Liver (tissue), 3 donors: ENCODE measurements around the gene LRRC75B.
A peak's percentile ranks its signal among the peaks of the same experiment; 100 is the strongest.

Experiments
- EGR1 ChIP-seq, 2 donors: IDR thresholded peaks; 2 replicates each; pipeline ENCODE4 v1.6.1; 2016 to 2018; ENCODE audit warnings: antibody characterized with exemption in 2 of 2, low read depth in 2 of 2
- FOXA1 ChIP-seq: IDR thresholded peaks from 2 replicates; pipeline ENCODE4 v1.6.1; 2016; ENCODE audit warnings: antibody characterized with exemption
- GABPA ChIP-seq, 2 donors: IDR thresholded peaks in 1 of 2; conservative IDR thresholded peaks in 1 of 2; 2 replicates each; pipeline ENCODE4 v1.6.1; 2016; ENCODE audit warnings: antibody characterized with exemption in 2 of 2, mild to moderate bottlenecking in 1 of 2, moderate library complexity in 1 of 2
- RAD21 ChIP-seq, 2 donors: IDR thresholded peaks; 2 replicates each; pipeline ENCODE4 v1.6.1; 2016; ENCODE audit warnings: antibody characterized with exemption in 2 of 2, mild to moderate bottlenecking in 2 of 2
- SP1 ChIP-seq: IDR thresholded peaks from 2 replicates; pipeline ENCODE4 v1.6.1; 2018; ENCODE audit warnings: antibody characterized with exemption, mild to moderate bottlenecking
- YY1 ChIP-seq: IDR thresholded peaks from 2 replicates; pipeline ENCODE4 v1.6.1; 2016; ENCODE audit warnings: antibody characterized with exemption, mild to moderate bottlenecking
- TF ChIP-seq, protein P1 (sequence below): fragments of 150-350 bp; IDR thresholded peaks from 2 replicates; pipeline ENCODE4 v1.5.1; 2017; ENCODE audit warnings: improper control_type of control experiment, low read depth, low read length; ENCODE audit not compliant: missing input control
- TF ChIP-seq, protein P2 (sequence below): IDR thresholded peaks from 2 replicates; pipeline ENCODE4 v1.6.1; 2016; ENCODE audit warnings: antibody characterized with exemption
- TF ChIP-seq, protein P3 (sequence below): IDR thresholded peaks from 2 replicates; pipeline ENCODE4 v1.6.1; 2016; ENCODE audit warnings: antibody characterized with exemption
- TF ChIP-seq, protein P4 (sequence below): IDR thresholded peaks from 2 replicates; pipeline ENCODE4 v1.6.1; 2016; ENCODE audit warnings: antibody characterized with exemption
- TF ChIP-seq, protein P5 (sequence below): IDR thresholded peaks from 2 replicates; pipeline ENCODE4 v1.6.1; 2016; ENCODE audit warnings: antibody characterized with exemption, mild to moderate bottlenecking
- donor health status: healthy.
- donor health status: healthy.

DNA sequence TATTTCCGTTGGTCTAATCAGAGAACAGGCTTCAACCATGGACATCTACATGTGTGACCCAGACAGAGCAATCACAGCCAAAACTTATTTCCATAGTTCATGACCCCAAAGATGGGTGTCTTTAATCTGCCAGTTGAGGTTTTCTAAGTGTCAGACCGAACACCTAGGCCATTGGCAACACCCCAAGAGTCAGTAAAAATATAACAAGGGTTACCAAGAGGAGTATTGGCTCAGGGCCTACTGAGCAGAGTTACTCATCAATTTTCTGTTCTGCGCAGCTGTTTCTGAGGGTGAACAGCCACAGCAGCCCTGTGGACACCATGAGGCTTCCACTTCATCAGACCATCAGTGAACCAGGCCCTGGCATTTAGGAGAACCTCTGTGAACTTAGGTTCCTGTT lies 56.8 kb downstream of the LRRC75B start:
- TF ChIP-seq, protein P1, sequence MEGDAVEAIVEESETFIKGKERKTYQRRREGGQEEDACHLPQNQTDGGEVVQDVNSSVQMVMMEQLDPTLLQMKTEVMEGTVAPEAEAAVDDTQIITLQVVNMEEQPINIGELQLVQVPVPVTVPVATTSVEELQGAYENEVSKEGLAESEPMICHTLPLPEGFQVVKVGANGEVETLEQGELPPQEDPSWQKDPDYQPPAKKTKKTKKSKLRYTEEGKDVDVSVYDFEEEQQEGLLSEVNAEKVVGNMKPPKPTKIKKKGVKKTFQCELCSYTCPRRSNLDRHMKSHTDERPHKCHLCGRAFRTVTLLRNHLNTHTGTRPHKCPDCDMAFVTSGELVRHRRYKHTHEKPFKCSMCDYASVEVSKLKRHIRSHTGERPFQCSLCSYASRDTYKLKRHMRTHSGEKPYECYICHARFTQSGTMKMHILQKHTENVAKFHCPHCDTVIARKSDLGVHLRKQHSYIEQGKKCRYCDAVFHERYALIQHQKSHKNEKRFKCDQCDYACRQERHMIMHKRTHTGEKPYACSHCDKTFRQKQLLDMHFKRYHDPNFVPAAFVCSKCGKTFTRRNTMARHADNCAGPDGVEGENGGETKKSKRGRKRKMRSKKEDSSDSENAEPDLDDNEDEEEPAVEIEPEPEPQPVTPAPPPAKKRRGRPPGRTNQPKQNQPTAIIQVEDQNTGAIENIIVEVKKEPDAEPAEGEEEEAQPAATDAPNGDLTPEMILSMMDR = no peak
- TF ChIP-seq FOXA1 (peak; percentile 23), YY1 (peak; percentile 60), SP1 (peak; percentile 23), RAD21 (IDR thresholded peaks at IDR 0.05) (peak; percentile 35 to 46), EGR1 (IDR thresholded peaks at IDR 0.05; ENCODE audit: low read depth in 2 of 2) (no peak), GABPA (IDR thresholded peaks at IDR 0.05 in 1 of 2, conservative IDR thresholded peaks at IDR 0.05 in 1 of 2) (no peak)
- TF ChIP-seq, protein P2, sequence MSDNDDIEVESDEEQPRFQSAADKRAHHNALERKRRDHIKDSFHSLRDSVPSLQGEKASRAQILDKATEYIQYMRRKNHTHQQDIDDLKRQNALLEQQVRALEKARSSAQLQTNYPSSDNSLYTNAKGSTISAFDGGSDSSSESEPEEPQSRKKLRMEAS = peak; percentile 54
- TF ChIP-seq, protein P3, sequence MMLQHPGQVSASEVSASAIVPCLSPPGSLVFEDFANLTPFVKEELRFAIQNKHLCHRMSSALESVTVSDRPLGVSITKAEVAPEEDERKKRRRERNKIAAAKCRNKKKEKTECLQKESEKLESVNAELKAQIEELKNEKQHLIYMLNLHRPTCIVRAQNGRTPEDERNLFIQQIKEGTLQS = peak; percentile 27
- TF ChIP-seq, protein P4, sequence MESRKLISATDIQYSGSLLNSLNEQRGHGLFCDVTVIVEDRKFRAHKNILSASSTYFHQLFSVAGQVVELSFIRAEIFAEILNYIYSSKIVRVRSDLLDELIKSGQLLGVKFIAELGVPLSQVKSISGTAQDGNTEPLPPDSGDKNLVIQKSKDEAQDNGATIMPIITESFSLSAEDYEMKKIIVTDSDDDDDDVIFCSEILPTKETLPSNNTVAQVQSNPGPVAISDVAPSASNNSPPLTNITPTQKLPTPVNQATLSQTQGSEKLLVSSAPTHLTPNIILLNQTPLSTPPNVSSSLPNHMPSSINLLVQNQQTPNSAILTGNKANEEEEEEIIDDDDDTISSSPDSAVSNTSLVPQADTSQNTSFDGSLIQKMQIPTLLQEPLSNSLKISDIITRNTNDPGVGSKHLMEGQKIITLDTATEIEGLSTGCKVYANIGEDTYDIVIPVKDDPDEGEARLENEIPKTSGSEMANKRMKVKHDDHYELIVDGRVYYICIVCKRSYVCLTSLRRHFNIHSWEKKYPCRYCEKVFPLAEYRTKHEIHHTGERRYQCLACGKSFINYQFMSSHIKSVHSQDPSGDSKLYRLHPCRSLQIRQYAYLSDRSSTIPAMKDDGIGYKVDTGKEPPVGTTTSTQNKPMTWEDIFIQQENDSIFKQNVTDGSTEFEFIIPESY = peak; percentile 34
- TF ChIP-seq, protein P5, sequence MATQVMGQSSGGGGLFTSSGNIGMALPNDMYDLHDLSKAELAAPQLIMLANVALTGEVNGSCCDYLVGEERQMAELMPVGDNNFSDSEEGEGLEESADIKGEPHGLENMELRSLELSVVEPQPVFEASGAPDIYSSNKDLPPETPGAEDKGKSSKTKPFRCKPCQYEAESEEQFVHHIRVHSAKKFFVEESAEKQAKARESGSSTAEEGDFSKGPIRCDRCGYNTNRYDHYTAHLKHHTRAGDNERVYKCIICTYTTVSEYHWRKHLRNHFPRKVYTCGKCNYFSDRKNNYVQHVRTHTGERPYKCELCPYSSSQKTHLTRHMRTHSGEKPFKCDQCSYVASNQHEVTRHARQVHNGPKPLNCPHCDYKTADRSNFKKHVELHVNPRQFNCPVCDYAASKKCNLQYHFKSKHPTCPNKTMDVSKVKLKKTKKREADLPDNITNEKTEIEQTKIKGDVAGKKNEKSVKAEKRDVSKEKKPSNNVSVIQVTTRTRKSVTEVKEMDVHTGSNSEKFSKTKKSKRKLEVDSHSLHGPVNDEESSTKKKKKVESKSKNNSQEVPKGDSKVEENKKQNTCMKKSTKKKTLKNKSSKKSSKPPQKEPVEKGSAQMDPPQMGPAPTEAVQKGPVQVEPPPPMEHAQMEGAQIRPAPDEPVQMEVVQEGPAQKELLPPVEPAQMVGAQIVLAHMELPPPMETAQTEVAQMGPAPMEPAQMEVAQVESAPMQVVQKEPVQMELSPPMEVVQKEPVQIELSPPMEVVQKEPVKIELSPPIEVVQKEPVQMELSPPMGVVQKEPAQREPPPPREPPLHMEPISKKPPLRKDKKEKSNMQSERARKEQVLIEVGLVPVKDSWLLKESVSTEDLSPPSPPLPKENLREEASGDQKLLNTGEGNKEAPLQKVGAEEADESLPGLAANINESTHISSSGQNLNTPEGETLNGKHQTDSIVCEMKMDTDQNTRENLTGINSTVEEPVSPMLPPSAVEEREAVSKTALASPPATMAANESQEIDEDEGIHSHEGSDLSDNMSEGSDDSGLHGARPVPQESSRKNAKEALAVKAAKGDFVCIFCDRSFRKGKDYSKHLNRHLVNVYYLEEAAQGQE = peak; percentile 35
